NK-92 (cell line): Measurements from ENCODE around the gene LGALS3.
A peak's percentile ranks its signal among the peaks of the same experiment; 100 is the strongest.

ENCODE experiments used
- DNase-seq: peaks from one replicate; lab custom pipeline; 2025; ENCODE audit not compliant: unreplicated experiment; lab: John Stamatoyannopoulos, UW

The LGALS3 gene

DNA sequence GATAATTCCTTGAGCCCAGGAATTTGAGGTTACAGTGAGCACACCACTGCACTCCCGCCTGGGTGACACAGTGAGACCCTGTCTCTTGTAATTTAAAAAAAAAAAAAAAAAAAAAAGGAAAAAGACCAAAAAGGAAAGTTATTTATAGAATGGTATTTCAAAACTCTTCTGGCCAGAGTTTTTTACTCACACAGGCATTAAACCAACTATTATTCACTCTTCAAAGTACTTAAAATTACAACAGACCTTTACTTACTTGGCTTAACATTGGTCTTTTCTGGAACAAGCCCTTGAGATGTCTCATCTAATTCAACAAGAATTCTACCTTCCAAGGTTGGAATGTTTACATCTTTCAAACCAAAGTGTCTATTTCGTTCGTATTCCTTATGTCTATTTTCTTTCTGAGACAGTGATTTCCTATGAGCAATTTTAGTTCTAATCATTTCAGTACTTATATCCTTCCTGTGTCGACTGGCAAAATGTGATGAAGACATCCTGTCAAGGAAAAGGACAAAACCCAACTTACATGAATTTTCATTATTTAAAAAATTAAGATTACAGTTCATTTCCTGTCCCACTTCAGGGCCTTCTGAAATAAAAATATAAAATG, 59.7 kb downstream of the LGALS3 start:
- no peak for DNase-seq

- no peak for DNase-seq
Measured at GRCh38 chr14:55190906-55191202, 61.8 kb downstream of the LGALS3 start.

DNA sequence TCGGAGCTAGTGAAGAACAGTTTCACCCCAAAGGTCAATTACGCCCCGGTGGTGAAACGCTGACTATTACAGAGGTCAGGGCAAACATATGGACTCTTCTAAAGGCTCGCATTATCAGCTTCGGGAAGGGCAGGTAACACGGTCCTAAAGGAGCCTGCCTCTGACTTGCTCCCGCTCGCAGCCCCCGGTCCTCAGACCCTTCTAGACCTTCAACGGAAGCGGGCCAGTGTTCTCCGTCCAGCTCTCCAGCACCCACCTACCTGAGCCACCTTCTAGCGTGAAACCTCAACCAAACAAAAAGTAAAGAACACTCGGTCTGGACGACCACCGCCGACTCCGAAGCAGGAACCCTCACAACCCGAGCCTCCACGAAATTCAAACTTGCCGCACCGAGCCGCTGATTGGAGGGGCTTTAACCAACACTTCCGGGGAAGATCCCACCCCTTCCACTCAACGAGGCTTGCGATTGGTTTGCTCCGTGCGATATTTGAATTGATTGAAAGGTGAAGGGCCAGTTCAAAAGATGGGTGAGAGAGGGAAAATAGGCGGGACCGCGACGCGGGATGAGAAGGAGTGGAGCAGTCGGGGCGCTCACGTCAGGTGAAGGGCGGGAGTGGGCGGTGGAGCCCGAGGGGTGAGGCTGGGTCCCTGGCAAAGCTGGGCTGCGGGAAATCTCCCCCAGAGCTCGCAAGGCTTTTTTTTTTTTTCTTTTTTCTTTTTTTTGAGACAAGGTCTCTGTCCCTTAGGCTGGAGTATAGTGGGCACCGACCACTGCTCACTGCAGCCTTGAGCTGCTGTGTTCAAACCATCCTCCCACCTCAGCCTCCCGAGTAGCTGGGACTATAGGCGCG, 62.4 kb downstream of the LGALS3 start, which contains the start of gene DLGAP5:
Gene DLGAP5 (minus strand): TSS at position 383 of the 851 bp plus-strand sequence. CDS start 2,406 bp downstream, outside the sequence.
- peak; percentile 52 for DNase-seq

DNA sequence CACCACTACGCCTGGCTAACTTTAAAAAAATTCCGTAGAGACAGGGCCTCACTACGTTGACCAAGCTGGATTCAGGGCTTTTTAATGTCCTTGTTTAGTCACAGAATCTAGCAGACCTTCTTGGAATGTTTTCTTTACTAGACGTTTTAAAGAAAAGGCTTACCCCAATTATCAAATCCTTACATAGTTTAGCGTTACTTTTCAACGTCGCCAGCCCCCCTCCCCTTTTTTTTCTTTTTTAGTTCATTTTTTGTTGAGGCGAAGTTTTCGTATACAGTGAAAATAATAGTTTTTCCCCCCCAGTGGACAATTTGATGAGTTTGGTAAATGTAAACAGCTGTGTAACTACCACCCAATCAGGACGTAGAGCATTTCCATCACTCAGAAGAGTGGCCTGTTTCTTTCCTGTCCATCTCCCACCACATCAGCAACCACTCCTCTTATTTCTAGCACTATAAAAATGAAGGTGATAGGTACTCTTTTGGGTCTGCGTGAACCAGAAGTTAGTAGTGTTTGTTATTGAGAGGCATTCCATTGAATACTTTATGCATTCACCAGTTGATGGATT, 63.1 kb downstream of the LGALS3 start:
- DNase-seq = no peak

DNA sequence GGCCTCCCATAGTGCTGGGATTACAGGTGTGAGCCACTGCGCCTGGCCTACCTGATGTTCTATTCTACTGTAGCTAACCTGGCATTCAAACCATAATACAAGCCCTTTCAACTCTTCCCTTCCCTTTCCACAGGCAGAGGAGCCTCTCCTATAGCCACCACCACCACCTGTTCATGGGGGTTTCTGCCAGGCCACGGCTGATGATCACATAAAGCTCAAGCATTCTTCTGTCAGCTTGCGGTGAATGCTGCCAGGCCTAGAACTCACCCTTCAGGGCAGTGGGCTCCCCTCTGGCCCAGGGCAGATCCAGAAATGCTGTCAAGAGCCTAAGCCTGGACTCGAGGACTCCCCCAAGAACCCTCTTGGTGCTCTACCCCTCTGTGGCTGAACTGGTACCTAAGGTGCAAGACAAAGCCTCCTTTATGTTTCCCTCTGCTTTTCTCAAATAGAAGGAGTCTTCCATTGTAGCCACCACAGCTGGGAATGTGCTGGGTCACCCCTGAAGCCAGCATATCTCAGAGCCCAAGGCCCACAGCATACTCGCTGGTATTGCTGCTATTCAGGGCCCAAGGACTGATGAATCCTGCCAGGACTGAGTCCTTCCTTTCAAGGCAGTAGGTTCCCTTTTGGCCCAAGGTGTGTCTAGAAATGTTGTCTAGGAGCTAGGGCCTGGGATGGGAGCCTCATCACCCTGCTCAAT, 65.8 kb downstream of the LGALS3 start:
- DNase-seq = no peak
